Esophagus mucosa (tissue), 1 donor: ENCODE results near the gene SBK1. TPM values are rescaled to one million over a fixed set of nuclear protein-coding genes. Genes with fewer than 3 reads are reported as not detected.
A peak's percentile ranks its signal among the peaks of the same experiment; 100 is the strongest.
"Not testable (repeated sequence)": the region's sequence is repeated elsewhere in the genome, so short reads cannot be mapped to it uniquely, and the experiment has no call there.

Experiments
- ATAC-seq: fragments of 200-7000 bp; cut with Tn5 transposase; one replicate; pipeline ENCODE4 v1.9.1; 2020
- total RNA-seq: library from RNA; stranded (reverse); gene quantifications from one replicate; pipeline ENCODE4 v1.2.4, GENCODE V29; 2023
- donor health status: DM: yes; HTN: yes; CAD: no.

Gene SBK1
- total RNA-seq, 1 donor from 2014 or later: 0.52 TPM

- ATAC-seq: not testable (repeated sequence)
Measured at GRCh38 chr16:28362600-28362999, 70.3 kb downstream of the SBK1 start.

DNA sequence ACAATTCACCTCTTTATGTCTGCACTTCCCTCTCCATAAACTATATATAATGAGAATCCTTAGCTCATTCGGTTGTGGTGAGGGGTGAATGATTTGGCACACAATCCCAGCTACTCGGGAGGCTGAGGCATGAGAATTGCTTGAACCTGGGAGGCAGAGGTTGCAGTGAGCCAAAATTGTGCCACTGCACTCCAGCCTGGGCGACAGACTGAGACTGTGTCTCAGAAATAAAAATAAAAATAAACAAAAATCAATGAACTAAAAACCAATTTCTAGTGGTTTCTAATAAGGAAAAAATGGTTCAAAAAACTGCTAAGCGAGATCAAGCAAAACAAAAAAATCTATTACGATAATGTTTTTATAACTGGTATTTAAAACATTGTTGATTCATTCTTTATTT lies 71.1 kb downstream of the SBK1 start, which contains the start of gene NPIPB6:
NPIPB6 (minus strand) TSS at position 101 of the 400 bp plus-strand sequence. CDS start 686 bp downstream, outside the sequence.
- ATAC-seq: not testable (repeated sequence)

GRCh38 chr16:28364268-28365173 lies 72.2 kb downstream of the SBK1 start:
- peak; percentile 98 for ATAC-seq

DNA sequence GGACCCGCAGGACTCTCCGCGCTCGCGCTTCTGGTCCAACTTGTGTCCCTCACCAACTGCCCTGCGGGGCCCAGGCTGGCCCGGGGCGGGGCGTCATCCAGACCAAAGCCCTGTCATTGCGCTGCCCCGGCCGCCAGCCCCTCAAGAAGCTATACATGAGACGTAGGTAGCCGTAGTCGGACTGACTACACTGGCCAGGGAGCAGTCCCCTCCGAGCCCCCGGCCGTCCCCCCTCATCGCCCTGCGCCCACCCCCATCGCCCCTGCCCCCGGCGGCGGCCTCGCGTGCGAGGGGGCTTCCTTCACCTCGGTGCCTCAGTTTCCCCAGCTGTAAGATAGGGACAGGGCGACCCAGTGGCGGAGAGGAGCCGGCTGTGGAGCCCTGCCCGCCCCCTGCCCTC lies 75.6 kb downstream of the SBK1 start:
- peak; percentile 19 for ATAC-seq

Other genes with a start within 250 kb of the SBK1 start
- not detected for gene GSG1L, start 228.8 kb upstream of the SBK1 start, total RNA-seq
- 82.7 TPM for gene XPO6, start 80.6 kb upstream of the SBK1 start, total RNA-seq
- gene NPIPB6, start 71.0 kb downstream of the SBK1 start, total RNA-seq: 1.00 TPM
- gene EIF3CL, start 111.3 kb downstream of the SBK1 start, total RNA-seq: 81.2 TPM
- not detected for gene NPIPB7, start 179.8 kb downstream of the SBK1 start, total RNA-seq
- 10.2 TPM for gene CLN3, start 199.5 kb downstream of the SBK1 start, total RNA-seq
- gene APOBR, start 202.1 kb downstream of the SBK1 start, total RNA-seq: 0.36 TPM
- gene IL27, start 214.3 kb downstream of the SBK1 start, total RNA-seq: not detected
- 64.4 TPM for gene NUPR1, start 246.4 kb downstream of the SBK1 start, total RNA-seq